Measurements from ENCODE around the gene MMP23B.

MMP23B gene

DNA sequence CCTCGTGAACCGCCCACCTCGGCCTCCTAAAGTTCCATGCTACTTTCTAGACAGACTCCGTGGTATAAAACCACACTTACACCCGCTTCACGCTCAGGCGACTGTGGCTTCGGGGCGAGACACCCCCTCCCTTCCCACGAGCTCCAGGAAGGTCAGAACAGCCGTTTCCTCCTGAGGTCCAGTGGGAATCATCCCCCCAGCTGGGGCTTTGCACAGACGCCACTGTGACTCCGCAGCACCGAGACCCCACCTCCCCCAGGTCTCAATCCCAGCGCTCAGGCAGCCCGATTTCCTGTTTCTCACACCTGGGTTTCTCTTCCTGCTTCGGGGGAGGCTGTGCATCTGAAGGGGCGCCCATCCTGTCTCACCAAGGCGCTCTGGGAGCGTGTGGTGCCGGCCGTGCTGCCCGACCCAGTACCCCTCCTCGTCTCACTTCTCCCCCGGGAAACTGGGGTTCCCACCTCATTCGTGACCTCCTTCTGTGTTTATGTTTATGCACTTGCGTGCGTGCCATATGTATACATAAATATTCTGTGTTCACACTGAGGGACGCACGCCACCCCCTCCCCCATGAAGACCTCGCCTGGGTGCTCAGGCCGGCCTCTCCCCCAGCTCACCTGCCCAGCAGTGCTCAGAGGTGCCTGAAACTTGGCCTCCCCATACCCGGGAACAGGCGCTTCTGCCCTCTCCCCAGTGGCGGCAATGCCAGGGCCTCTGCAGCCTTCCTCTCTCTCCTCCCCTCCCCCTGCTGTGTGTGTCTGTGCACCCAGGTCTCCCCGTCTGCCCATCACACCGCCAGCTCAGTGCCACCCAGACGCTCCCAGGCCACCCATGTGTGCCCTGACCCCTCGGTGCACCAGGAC lies 46.0 kb downstream of the MMP23B start:
- no CpG with 5 or more reads among the region's 39 CpGs for WGBS, 2 donors (ENCODE audit: extremely low coverage in 2 of 2, insufficient read length in 2 of 2, insufficient replicate concordance in 1 of 2)
- no peak overlapping the region for H2BK120ac ChIP-seq (ENCODE audit: low read depth, low read length)
- no peak overlapping the region for H3K18ac ChIP-seq (ENCODE audit: low read length)
- no peak overlapping the region for H4K91ac ChIP-seq (ENCODE audit: low read depth, low read length, poor library complexity)
- peaks cover 1 to 22% of the 10 kb centered on the region in 2 donors for H3K36me3 ChIP-seq (replicated peaks in 1 of 2; ENCODE audit: control insufficient read depth in 2 of 2, insufficient read depth in 2 of 2, low read length in 2 of 2)
- H3K23ac ChIP-seq (ENCODE audit: low read depth, low read length, poor library complexity) = peak overlapping the region; percentile 43
- H3K4me3 ChIP-seq (ENCODE audit: low read length in 2 of 2) = no peak overlapping the region
- no peak overlapping the region for H4K8ac ChIP-seq (ENCODE audit: low read depth, low read length)
- no peak overlapping the region for H3K4me2 ChIP-seq (ENCODE audit: insufficient read depth, low read length, poor library complexity, severe bottlenecking)
- H2BK5ac ChIP-seq (ENCODE audit: low read length) = peak overlapping the region; percentile 39
- H3K4me1 ChIP-seq (ENCODE audit: control insufficient read depth in 2 of 2, insufficient read depth in 1 of 2, low read depth in 1 of 2, low read length in 2 of 2) = peaks cover 0 to 6% of the 10 kb centered on the region in 2 donors
- peak overlapping the region; percentile 44 for H3K9ac ChIP-seq (ENCODE audit: low read depth, low read length, poor library complexity)
- H2AFZ ChIP-seq (ENCODE audit: low read length) = no peak overlapping the region
- H3K27ac ChIP-seq (replicated peaks; ENCODE audit: low read length) = no peak overlapping the region
- DNase-seq (ENCODE audit: low spot score) = no peak
- H3K9me3 ChIP-seq (replicated peaks in 1 of 2; ENCODE audit: control insufficient read depth in 2 of 2, insufficient read depth in 1 of 2, low read depth in 1 of 2, low read length in 2 of 2) = no peaks in the 10 kb centered on the region
- no peaks in the 10 kb centered on the region for H3K27me3 ChIP-seq (ENCODE audit: control insufficient read depth in 3 of 3, insufficient read depth in 3 of 3, low read depth in 1 of 3, low read length in 3 of 3)
- H3K4ac ChIP-seq (ENCODE audit: low read length) = no peak overlapping the region
- H2AK5ac ChIP-seq (ENCODE audit: low read depth, low read length) = peak overlapping the region; percentile 1
- peaks cover 7% of the 10 kb centered on the region for H3K79me1 ChIP-seq (ENCODE audit: low read depth, low read length)
- no peak overlapping the region for H2BK15ac ChIP-seq (ENCODE audit: low read length)
- peak overlapping the region; percentile 89 for H3K14ac ChIP-seq (ENCODE audit: low read length)
- peak overlapping the region; percentile 73 for H2BK12ac ChIP-seq (ENCODE audit: low read length)

DNA sequence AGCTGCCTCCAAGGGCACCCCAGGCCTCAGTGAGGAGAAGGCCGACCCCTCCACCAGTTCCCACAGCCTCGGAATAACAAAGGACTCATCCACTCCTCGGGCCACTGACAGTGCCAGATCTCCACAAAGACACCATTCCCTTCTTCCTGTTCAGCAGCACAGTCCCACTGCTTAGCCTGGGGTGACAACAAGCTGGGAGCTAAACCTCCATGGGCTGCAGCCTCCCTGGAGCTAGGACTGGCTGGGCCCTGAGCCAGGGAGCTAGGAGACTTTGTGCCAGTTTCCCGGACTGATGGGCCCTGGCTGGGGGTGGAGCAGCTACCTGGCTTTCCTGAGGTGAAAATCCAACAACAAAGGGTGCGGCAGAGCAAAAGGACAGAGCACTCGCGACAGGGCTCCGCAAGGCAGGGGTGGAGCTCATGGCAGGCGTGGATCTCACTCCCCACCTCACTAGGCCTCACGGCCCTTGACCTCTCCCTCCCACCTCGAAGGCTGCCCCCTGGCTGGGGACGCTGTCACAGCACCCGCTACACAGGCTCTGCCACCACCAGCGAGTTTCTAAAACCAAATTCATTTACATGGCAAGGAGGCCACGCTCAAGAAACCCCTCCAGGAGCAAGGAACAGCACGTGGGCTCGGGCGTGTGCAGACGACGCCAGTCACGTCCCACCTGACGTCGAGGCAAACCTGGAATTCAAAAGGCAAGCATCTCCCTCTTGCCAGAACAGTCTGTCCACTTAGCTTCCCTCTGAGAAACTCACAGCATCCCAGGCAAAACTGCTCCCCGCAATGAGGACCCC lies 46.8 kb downstream of the MMP23B start:
- Histone ChIP-seq H3K27me3 (ENCODE audit: control insufficient read depth in 3 of 3, insufficient read depth in 3 of 3, low read depth in 1 of 3, low read length in 3 of 3) (no peaks in the 10 kb centered on the region), H4K8ac (ENCODE audit: low read depth, low read length) (no peak overlapping the region), H2AFZ (ENCODE audit: low read length) (no peak overlapping the region), H3K9me3 (replicated peaks in 1 of 2; ENCODE audit: control insufficient read depth in 2 of 2, insufficient read depth in 1 of 2, low read depth in 1 of 2, low read length in 2 of 2) (no peaks in the 10 kb centered on the region), H2AK5ac (ENCODE audit: low read depth, low read length) (peak overlapping the region; percentile 1), H3K14ac (ENCODE audit: low read length) (peak overlapping the region; percentile 89), H3K36me3 (replicated peaks in 1 of 2; ENCODE audit: control insufficient read depth in 2 of 2, insufficient read depth in 2 of 2, low read length in 2 of 2) (peaks cover 1 to 22% of the 10 kb centered on the region in 2 donors), H3K18ac (ENCODE audit: low read length) (no peak overlapping the region), H3K4ac (ENCODE audit: low read length) (no peak overlapping the region), H3K9ac (ENCODE audit: low read depth, low read length, poor library complexity) (peak overlapping the region; percentile 47), H3K27ac (replicated peaks; ENCODE audit: low read length) (no peak overlapping the region), H2BK120ac (ENCODE audit: low read depth, low read length) (no peak overlapping the region), H3K79me1 (ENCODE audit: low read depth, low read length) (peaks cover 12% of the 10 kb centered on the region), H3K4me3 (ENCODE audit: low read length in 2 of 2) (no peak overlapping the region), H3K4me2 (ENCODE audit: insufficient read depth, low read length, poor library complexity, severe bottlenecking) (no peak overlapping the region), H3K4me1 (ENCODE audit: control insufficient read depth in 2 of 2, insufficient read depth in 1 of 2, low read depth in 1 of 2, low read length in 2 of 2) (peaks cover 0 to 6% of the 10 kb centered on the region in 2 donors), H2BK5ac (ENCODE audit: low read length) (peak overlapping the region; percentile 39), H2BK12ac (ENCODE audit: low read length) (no peak overlapping the region), H2BK15ac (ENCODE audit: low read length) (no peak overlapping the region), H3K23ac (ENCODE audit: low read depth, low read length, poor library complexity) (peak overlapping the region; percentile 60), H4K91ac (ENCODE audit: low read depth, low read length, poor library complexity) (no peak overlapping the region)
- no CpG with 5 or more reads among the region's 24 CpGs for WGBS, 2 donors (ENCODE audit: extremely low coverage in 2 of 2, insufficient read length in 2 of 2, insufficient replicate concordance in 1 of 2)
- no peak for DNase-seq (ENCODE audit: low spot score)

DNA sequence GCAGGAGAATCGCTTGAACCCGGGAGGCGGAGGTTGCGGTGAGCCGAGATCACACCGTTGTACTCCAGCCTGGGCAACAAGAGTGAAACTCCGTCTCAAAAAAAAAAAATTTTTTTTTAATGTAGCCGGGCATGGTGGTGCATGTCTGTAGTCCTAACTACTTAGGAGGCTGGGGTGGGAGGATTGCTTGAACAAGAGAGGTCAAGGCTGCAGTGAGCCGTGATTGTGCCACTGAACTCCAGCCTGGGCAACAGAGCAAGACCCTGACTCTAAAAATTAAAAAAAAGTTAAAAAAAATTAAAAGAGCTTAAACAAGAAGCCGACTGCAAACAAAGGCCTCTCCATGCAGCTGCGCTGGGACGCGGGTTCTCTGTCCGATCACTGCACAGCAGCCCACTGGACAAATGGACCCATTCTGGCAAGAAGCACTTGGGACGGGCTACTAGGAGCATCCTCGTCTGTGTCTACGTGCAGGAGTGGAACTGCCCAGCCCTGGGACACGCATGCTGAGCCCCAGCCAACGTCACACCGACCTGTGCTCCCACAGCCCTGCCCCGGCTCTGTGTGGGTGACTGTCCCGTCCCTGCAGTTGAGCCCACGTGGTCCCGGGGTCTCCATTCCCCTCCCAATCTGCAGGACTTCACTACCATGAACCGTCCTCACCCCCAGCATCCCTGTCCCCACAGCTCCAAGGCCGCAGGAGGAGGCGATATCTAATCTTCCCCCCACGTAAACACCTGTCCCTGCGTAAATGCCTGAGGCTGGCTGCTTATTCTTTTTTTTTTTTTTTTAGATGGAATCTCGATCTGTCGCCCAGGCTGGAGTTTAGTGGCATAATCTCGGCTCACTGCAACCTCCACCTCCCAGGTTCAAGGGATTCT lies 48.3 kb downstream of the MMP23B start:
- Histone ChIP-seq H3K23ac (ENCODE audit: low read depth, low read length, poor library complexity) (peak overlapping the region; percentile 55), H3K18ac (ENCODE audit: low read length) (no peak overlapping the region), H3K9me3 (replicated peaks in 1 of 2; ENCODE audit: control insufficient read depth in 2 of 2, insufficient read depth in 1 of 2, low read depth in 1 of 2, low read length in 2 of 2) (no peaks in the 10 kb centered on the region), H2BK15ac (ENCODE audit: low read length) (no peak overlapping the region), H3K4me1 (ENCODE audit: control insufficient read depth in 2 of 2, insufficient read depth in 1 of 2, low read depth in 1 of 2, low read length in 2 of 2) (peaks cover 0 to 6% of the 10 kb centered on the region in 2 donors), H3K4me2 (ENCODE audit: insufficient read depth, low read length, poor library complexity, severe bottlenecking) (no peak overlapping the region), H4K91ac (ENCODE audit: low read depth, low read length, poor library complexity) (no peak overlapping the region), H3K14ac (ENCODE audit: low read length) (no peak overlapping the region), H3K27ac (replicated peaks; ENCODE audit: low read length) (no peak overlapping the region), H2BK5ac (ENCODE audit: low read length) (peak overlapping the region; percentile 39), H3K36me3 (replicated peaks in 1 of 2; ENCODE audit: control insufficient read depth in 2 of 2, insufficient read depth in 2 of 2, low read length in 2 of 2) (peaks cover 1 to 27% of the 10 kb centered on the region in 2 donors), H3K27me3 (ENCODE audit: control insufficient read depth in 3 of 3, insufficient read depth in 3 of 3, low read depth in 1 of 3, low read length in 3 of 3) (no peaks in the 10 kb centered on the region), H4K8ac (ENCODE audit: low read depth, low read length) (peak overlapping the region; percentile 1), H3K79me1 (ENCODE audit: low read depth, low read length) (peaks cover 18% of the 10 kb centered on the region), H2AFZ (ENCODE audit: low read length) (no peak overlapping the region), H3K4ac (ENCODE audit: low read length) (peak overlapping the region; percentile 11), H3K4me3 (ENCODE audit: low read length in 2 of 2) (peak overlapping the region in 1 of 2 donors; percentile 19), H3K9ac (ENCODE audit: low read depth, low read length, poor library complexity) (peak overlapping the region; percentile 77), H2BK12ac (ENCODE audit: low read length) (no peak overlapping the region), H2AK5ac (ENCODE audit: low read depth, low read length) (no peak overlapping the region), H2BK120ac (ENCODE audit: low read depth, low read length) (no peak overlapping the region)
- DNase-seq (ENCODE audit: low spot score) = no peak
- WGBS, 2 donors (ENCODE audit: extremely low coverage in 2 of 2, insufficient read length in 2 of 2, insufficient replicate concordance in 1 of 2) = no CpG with 5 or more reads among the region's 32 CpGs

Measured in neuronal stem cell (in vitro differentiated cells).